ENCODE data around the gene PHLPP1.

GRCh38 chr18:62723666-62724281 is 8.4 kb downstream of the PHLPP1 start:
- TF ChIP-seq CTCF (conservative IDR thresholded peaks at IDR 0.05 in 1 of 2, IDR thresholded peaks at IDR 0.05 in 1 of 2; ENCODE audit: low read depth in 1 of 2, low read length in 2 of 2) (no peak), EZH2 (IDR thresholded peaks at IDR 0.05; ENCODE audit: low read length, missing control alignments) (no peak)
